Fibroblast of skin of right quadriceps (primary cell): ENCODE measurements around the gene MRPL11.
"Not testable (repeated sequence)": the region's sequence is repeated elsewhere in the genome, so short reads cannot be mapped to it uniquely, and the experiment has no call there.

ENCODE experiments used
- DNase-seq: peaks from one replicate; pipeline ENCODE4 v3.0.0-alpha.2; 2013

MRPL11 gene

GRCh38 chr11:66466225-66467033, 27.8 kb upstream of the MRPL11 start, which contains the start of gene PELI3:
Gene PELI3 (plus strand): TSS chr11:66466905. CDS start chr11:66468129, 1,224 bp downstream.
- DNase-seq, result peak; percentile 90

- no peak for DNase-seq
These were observed 27.0 kb upstream of the MRPL11 start for GRCh38 chr11:66465373-66466224.

GRCh38 chr11:66464916-66465315, 26.3 kb upstream of the MRPL11 start:
- no peak for DNase-seq

GRCh38 chr11:66464116-66464515, 25.5 kb upstream of the MRPL11 start:
- not testable (repeated sequence) for DNase-seq

DNA sequence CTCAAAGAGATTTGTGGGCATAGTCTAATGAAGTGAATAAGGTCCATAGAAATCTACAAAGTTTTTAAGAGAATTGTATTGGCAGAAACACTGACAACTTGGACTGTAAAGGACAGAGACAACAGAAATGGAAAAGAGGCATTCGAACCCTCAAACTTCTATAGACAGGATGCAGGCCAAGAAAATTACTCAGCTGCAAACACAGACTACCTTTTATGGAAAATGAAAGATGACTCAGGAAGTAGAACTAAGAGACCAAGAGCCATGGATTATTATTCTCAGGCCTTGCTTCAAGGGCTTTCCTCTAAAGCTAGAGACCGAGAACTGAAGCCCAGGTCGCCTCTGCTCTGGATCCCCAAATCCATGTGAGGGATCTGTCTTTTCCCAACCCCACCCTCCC, 24.3 kb upstream of the MRPL11 start:
- DNase-seq, result no peak

- no peak for DNase-seq
These were observed 23.4 kb upstream of the MRPL11 start for GRCh38 chr11:66462010-66462409.

- DNase-seq, result no peak
These were observed 20.6 kb upstream of the MRPL11 start for GRCh38 chr11:66459138-66459778.

DNA sequence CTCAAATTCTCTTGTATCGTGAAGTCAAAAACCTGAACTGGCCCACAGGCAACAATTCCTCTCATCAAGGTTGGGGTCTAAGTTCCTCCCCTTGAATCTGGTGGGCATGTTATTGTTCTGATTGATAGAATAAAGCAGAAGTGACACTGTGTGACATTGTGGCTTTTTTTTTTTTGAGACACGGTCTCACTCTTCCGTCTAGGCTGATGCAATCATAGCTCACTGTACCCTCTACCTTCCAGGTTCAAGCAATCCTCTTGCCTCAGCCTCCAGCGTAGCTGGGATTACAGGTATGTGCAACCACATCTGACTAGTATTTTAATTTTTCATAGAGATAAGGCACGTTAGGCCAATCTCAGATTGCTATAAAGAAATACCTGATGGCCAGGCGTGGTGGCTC, 19.2 kb upstream of the MRPL11 start:
- DNase-seq, result no peak

DNA sequence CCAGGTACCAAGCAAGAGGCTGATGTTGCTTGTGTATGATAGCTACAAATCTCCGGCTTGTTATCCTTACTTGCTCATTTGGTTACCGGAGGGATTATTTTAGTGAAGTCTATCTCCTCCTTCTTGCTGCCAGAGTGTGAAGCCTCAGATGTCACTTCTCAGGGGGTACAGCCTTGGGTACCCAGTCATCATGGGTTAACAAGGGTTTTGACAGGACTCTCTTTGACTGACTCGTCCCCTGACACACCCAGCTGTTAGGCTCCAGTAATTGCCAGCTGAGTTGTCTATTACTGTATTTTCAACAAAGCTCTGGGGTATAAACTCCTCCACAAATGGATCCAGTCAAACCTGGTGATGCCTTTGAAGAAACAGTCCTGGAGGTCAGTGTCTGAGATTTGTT, 16.2 kb upstream of the MRPL11 start:
- no peak for DNase-seq

GRCh38 chr11:66454247-66454646, 15.6 kb upstream of the MRPL11 start:
- DNase-seq, result no peak

DNA sequence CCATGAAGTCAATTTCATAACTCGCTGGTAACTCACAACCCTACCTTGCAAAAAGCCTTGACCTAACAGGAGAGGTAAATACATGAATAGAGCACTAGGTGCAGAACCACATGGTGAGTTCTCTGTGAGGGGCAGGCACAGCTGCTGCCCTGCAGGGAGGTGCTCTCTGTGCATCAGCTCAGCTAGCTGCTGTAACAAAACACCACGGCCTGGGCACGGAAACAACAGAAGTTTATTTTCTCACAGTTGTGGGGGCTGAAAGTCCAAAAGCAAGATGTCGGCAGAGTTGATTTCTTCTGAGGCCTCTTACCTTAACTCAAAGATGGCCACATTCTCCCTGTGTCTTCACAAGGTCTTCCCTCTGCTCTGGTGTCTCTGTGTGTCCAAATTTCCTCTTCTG, 13.0 kb upstream of the MRPL11 start:
- DNase-seq, result no peak

DNA sequence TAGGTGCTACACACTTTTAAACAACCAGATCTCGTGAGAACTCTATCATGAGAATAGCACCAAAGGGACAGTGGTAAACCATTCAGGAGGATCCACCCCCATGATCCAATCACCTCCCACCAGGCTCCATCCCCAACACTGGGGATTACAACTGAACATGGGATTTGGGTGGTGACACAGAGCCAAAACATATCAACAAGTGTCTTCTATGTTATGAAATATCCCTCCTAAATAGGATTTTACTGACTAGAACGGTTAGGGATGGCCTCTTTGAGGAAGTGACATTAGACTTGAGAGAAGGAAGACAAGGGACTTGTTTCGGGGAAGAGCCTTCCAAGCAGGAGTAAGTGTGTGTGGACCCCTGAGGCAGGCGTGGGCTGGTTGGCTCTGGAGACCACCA, 11.9 kb upstream of the MRPL11 start:
- no peak for DNase-seq

DNA sequence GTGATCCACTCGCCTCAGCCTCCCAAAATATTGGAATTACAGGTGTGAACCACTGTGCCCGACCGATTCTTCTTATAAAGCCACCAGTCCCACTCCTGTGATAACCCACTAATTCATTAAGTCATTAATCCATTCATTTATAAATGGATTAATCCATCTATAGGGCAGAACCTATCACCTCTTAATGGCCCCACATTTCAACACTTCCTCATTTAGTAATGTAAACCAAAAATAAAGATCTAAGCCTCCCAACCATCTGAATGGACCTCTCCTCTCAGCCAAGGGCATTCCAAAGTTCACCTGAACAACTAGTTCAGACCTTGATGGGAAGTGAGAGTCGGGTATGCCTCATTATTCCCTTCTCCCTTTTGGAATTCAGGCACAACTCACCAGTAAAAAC, 9.9 kb upstream of the MRPL11 start:
- no peak for DNase-seq

DNA sequence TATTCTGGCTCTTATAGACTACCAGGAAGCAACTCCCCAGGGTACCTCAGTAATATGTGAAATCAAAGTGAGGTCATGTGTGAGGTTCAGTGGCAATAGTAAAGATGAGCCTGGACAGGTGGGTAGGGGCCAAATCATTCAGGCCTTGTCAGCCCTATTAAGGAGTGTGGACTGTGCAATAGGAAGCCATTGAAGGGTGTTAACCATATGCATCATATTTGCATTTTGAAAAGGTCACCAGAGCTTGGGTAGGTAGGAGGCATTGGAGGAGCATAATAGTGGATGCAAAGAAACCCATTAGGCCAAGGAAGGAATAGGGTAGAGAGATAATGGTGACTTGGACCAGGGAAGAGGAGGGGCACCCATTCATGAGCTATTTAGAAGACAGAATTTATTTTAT, 8.4 kb upstream of the MRPL11 start:
- DNase-seq, result no peak

DNA sequence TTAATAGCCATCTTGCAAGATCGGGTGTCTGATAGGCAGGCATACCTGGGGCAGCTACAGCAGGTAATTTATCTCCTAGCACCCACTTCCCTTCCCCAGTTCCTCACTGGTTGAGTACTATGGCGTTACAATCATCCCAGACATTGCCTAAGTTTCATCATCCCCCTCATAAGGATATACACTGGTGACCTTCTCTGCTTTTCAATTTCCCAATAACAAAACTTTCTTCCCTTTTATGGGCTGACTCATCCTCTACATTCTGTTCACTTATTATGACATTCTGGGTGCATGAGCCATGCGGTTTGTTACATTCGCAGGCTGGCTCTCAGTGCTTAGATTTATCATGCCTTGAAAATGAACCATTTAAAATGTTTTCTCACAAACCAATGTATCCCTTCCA, 5.0 kb upstream of the MRPL11 start:
- DNase-seq, result peak; percentile 83

DNA sequence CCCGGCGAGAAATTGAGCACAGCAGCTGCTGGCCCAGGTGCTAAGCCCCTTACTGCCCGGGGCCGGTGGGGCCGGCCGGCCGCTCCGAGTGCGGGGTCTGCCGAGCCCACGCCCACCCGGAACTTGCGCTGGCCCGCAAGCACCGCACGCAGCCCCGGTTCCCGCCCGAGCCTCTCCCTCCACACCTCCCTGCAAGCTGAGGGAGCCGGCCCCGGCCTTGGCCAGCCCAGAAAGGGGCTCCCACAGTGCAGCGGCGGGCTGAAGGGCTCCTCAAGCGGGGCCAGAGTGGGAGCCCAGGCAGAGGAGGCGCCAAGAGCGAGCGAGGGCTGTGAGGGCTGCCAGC, 2.3 kb upstream of the MRPL11 start:
- DNase-seq, result not testable (repeated sequence)

DNA sequence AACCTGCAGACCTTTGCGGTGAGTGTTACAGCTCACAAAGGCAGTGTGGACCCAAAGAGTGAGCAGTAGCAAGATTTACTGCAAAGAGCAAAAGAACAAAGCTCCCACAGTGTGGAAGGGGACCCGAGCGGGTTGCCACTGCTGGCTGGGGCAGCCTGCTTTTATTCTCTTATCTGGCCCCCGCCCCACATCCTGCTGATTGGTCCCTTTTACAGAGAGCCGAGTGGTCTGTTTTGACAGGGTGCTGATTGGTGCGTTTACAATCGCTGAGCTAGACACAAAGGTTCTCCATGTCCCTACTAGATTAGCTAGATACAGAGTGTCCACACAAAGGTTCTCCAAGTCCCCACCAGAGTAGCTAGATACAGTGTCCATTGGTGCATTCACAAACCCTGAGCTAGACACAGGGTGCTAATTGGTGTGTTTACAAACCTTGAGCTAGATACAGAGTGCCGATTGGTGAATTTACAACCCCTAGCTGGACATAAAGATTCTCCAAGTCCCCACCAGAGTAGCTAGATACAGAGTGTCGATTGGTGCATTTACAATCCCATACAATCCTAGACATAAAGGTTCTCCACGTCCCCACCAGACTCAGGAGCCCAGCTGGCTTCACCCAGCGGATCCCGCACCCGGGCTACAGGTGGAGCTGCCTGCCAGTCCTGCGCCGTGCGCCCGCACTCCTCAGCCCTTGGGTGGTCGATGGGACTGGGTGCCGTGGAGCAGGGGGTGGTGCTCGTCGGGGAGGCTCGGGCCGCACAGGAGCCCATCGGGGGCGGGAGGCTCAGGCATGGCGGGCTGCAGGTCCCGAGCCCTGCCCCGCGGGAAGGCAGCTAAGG, 1.7 kb upstream of the MRPL11 start:
- DNase-seq, result not testable (repeated sequence)

- DNase-seq, result no peak
These were observed 607 bp downstream of the MRPL11 start for GRCh38 chr11:66437979-66438503.

- no peak for DNase-seq
These were observed 6.1 kb downstream of the MRPL11 start for GRCh38 chr11:66432597-66432996.

GRCh38 chr11:66431871-66432329, 6.7 kb downstream of the MRPL11 start:
- not testable (repeated sequence) for DNase-seq

- DNase-seq, result not testable (repeated sequence)
These were observed 7.4 kb downstream of the MRPL11 start for GRCh38 chr11:66431287-66431686.

DNA sequence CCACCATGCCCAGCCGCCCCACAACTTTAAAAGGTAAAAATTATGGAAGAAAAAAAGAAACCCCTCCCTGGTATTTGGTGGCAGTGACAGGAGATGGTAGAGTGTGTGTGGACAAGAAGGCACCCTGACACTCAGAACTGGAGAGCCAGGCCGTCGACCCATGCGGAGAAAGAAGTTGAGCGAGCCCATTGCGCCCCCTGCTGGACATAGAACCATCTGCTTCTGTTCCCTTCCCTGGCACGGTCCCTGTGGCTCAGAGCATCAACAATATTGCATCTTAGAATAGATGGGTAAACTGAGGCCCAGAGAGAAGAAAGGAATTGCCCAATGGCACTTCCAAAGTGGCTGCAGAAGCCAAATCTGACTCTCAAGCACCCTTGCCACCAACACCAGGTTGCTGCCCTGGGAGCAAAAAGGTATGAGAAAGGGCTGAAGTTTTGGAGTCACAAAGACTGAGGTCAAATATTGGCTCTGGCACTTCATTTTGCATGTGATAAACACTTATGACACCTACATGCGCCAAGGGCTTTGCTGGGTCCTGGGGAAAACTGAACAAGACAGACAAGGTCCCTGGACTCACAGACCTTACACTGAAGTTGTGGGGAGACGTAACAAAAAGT, 8.6 kb downstream of the MRPL11 start:
- DNase-seq, result peak; percentile 67
